NCI-H146 treated with DMSO at 0.1 percent for 48 hours (cell line): ENCODE data around the gene PLEKHG3.

Source experiments
- DNase-seq: peaks from one replicate; lab custom pipeline; 2025; ENCODE audit not compliant: unreplicated experiment; lab: John Stamatoyannopoulos, UW

Gene PLEKHG3

DNA sequence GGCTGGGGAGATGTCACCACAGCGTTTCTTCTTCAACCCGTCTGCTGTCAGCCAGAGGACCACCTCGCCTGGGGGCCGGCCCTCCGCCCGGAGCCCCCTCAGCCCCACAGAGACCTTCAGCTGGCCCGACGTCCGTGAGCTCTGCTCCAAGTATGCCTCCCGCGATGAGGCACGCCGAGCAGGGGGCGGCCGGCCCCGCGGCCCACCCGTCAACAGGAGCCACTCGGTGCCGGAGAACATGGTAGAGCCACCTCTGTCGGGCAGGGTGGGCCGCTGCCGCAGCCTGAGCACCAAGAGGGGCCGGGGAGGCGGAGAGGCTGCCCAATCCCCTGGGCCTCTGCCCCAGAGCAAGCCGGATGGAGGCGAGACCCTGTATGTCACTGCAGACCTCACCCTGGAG lies 38.8 kb downstream of the PLEKHG3 start:
- DNase-seq, result no peak

DNA sequence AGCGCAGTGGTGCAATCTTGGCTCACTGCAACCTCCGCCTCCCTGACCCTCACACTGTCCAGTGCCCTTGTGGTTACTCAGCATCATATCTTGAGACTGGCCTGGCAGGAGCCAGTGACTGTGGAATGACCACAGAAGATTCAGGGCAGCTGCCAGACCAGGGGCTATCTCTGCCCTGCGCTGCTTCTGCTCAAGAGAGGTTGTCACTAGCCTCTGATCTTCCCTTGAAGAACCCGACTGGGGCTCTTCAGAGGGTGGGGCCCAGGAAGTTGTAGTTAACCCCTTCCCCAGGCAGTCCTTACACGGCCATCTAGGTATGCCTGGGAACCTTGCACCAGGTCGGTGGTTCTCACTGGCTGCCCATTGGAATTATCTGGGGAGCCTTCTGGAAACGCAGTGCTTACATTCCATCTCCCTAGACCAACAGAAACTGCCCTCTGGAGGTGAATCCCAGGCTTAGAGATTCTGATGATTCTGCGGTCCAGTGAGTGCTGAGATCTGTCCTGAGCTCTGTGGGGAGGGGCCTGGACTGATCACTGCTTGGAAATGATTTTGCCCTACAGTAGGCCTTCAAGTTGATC lies 41.4 kb downstream of the PLEKHG3 start:
- DNase-seq, result no peak

DNA sequence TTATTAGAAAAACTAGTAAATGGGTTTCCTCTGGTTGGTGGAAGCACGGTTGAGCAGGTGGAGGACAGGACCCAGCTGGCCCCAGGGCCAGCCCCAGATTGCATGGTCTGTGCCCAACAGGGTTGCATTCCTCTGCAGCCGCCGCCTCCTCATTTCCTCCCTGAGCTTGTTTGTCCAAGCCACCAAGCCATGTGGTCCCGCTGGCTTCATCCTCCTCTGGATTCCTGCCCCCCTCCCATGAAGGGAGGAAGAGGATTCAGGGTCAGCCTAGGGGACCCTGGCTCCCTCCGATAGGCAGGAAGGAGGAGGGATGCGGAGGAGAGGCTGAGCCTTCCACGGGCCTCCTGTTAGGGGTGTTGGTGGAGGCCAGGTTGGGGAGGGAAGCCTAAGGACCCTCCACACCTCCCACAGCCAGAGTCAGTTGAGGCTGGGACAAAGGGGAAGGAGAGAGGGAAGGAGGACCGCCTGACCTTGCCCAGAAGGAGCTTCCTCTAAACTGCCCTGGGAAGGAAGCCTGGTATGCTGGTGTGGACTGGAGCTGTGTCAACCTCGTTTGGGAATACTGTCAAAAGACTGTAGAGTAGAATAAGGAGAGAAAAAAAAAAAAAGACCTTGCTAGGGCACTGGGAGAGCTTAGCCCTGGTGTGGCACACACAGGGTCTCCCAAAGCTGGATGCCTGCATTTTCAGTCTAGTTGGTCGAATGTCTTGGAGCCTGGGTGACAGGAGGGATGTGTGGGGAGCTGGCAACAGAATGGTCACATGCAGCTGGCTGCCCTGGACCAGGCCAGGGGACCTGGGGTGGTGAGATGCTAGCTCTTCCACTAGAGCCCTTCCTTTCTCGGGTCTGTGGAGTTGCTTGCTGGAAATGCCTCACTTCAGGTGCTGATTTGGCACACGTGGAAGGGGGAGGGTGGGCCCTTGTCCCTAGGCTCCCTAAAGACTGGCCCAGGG lies 42.4 kb downstream of the PLEKHG3 start:
- no peak for DNase-seq

DNA sequence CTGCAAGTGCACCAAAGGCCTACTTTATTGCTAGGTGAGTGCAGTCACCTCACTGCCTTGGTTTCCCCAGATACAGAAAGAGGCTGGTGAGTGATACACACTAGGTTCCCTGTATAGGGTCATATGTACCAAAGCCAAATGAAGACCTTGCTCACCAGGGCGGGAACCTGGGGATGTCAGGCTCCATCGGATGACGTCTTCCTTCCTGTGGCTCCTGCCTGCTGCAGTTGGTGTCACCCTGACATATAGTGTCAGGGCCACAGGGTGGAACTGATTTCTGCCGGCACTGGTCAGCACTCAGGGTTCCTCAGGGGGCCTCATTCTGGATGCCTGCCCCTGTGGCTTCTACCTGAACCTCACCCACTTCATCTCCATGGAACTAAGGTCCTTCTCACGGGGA lies 43.1 kb downstream of the PLEKHG3 start:
- no peak for DNase-seq

DNA sequence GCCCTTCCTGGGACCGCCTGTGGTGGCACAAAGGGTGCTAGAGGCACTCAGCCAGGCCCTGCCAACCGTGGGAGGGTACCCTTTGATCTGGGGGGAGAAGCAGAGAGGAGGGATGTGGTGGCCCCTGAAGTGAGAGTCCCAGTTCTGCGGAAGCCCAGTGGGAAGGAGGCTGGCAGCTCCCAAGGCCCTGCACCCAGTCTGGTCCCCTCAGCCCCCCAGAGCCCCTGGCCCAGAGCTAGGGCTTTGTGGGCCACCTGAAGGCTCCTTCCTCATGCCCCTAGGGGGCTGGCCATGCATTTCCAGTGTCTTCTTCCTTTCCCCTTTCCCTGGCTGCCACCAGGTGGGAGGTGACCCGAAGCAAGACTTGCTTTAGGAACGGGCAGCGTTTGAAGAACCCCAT lies 44.3 kb downstream of the PLEKHG3 start:
- DNase-seq, result no peak

DNA sequence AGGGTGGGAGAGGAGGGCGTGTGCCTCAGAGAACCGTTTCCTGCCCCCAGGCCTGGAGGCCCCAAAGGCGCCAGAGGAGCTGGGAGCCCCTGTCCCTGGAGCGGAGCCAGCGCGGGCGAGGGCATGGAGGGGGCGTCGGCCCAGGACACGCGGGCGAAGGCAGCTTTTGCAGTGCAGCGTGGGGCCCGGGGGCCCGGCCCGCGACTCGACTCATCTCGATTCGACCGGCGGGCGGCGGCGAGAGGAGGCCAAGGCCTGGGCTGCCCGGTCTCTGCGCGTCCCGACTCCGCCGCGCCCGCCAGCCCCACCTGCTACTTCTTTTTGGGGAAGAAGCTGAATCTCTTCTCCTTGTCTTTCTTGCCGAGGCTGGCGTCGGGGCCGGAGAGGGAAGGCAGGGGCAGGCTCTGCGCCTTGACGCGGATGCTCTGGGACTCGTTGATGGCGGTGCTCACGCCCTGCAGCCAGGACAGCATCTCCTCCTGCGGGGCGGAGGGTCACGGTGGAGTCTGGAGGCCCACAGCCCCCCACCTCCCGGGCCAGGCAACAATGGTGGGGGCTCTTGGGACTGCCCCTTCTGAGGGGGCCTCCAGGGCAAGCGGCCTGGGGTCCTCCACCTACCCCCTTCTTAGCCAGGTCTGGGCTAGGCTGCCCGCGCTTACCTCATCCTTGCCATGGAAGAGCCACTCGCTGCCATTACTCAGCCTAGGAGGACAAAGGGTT lies 44.9 kb downstream of the PLEKHG3 start:
- DNase-seq, result no peak

DNA sequence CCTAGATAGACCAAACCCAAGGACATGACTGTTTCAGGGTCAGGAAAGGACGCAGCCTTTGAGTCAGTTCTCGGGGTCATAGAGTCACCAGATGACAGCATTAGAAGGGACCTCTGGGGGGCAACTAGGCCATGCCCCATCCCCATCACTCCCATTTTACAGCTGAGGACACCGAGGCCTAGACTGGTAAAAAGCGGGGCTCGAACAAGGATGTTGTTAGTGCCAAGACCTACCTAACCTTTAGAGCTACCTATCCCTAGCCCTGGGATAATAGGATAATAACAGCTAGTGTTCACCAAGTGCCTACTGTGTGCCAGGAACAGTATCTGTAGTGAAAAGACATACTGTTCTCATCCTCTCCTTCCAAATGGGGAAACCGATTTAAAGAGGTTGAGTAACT lies 48.7 kb downstream of the PLEKHG3 start:
- DNase-seq, result no peak

DNA sequence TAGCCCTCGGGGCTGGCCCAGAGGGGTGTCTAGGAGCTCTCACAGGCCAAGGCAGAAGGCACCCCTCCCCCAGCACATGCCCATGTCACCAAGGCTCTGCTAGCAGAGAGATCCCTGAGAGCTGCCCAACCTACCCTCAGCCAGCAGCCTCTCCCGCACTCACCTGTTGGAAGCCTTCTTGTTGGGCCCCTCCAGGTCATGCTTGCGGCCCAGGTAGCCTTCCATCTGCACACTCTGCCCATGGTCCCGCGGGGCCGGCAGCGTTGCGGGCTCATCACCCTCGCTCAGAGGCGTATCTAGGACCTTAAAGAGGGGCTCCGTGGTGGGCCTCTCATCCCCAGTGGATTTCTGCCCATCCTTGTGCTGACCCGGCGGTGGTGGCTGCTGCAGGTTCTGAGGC lies 49.1 kb downstream of the PLEKHG3 start:
- DNase-seq, result no peak

DNA sequence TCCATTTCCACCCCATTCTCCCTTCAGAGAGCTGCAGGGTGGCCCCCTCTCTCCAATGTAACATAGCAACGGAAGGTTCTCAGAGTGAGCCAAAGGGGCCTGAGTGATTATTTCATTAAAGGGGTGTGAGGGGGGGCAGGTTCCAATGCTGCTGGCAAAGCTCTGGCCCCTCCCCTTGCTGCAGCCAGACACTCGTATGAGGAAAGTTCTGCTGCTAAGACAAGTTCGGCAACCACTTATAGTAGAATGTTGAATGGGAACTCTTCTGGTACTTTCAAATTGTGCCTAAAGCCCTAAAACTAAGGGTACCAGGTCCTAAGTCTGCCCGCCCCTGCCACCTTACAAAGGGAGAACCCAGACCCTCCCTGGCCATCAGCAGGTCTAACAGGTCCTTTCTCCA lies 49.8 kb downstream of the PLEKHG3 start:
- no peak for DNase-seq

DNA sequence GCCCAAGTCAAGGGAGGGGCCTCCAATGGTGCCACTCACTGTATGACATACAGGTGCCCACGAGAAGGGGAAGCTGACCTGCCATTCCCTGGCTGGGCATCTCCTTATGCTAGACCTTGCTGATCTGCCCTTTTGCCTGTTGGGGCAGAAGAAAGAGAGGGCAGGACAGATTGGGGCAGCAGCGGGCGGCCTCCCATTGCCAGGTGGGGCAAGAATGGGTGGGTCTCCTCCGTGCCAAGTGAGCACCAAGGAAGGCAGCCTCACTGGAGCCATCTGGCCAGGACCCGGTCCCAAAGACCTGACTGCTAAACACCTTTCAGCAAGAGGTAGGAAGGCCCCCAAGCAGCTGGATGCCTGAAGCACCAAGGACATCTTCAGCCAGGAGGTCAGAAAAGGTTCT lies 50.5 kb downstream of the PLEKHG3 start:
- DNase-seq, result no peak

DNA sequence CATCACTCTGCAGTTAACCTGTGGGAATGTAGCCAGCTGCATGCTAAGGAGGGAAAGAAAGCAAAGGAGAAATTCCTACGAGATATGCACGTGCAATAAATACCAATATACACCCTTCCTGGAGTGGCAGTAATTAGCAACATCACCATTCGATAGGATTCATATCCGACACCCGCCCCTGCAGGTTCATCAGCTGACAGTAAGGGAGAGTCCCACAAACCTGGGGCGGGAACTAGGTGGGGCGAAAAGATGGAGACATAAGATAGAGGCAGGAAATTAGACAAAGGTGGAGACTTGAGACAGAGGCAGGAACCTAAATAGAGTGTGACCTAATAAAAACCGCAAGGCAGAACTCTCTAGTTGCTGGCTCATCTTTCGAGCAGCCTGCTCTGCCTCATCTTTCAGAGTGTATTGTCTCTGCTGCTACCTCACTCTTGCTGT lies 51.6 kb downstream of the PLEKHG3 start:
- DNase-seq, result no peak

DNA sequence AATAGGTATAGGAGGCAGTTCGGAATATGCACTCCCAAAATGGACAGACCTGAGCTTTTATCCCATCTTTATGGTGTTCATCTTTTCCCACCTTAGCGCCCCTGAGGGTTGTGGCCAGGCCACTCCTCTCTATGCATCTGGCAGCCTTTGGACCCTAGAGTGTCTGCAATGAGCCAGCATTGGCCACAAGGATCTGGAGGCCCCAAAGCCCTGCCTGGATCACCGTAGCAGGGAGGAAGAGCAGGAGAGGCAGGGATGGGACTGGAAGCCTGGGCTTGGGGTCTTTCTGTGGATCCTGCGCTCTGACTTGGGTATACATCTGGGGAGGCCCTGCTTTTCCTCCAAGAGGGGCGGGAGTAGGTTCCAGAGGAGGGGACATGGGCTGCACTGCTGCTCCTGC lies 52.5 kb downstream of the PLEKHG3 start:
- DNase-seq, result no peak

DNA sequence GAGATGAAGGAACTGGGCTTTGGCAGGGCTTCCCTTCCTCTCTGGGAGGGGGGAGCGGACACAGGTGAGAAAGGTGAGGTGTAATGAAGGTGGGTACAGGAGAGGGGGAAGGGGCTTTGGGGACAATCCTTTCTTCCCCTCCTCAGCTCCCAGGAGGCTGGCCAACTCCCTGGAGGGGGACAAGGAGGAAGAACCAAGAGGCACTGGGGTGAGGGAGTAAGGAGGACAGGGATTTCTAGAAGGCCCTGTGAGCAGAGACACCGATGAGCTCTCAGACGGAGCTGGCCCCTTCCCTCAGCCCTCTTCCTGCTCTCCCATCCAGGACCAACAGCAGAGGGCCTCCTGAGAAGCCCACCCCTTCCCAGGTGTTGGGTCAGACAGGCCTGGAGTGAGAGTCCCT lies 53.4 kb downstream of the PLEKHG3 start:
- no peak for DNase-seq

DNA sequence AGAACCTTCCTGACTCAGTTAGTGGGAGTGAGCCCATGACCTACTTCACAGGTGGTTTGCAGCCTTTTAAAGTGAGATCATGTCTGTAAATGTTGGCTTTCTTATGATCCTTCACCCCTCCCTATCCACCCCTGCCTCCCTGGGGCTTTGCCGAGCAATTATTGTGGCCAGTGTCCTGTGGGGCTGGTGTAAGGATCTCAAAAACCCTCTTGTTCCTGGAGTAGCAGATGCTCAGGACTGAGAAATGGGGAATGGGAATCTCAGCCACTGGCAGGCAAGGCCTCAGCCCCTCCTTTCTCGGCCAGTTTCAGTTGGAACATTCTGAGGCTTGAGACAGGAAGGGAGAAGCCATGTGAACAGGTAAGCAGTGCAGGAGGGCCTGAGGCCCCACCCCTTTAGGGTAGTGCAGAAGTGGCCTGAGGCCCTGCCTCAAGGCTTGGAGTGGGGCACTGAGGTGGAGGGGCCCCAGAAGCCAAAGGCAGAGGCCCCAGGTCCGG lies 53.8 kb downstream of the PLEKHG3 start:
- DNase-seq, result no peak

DNA sequence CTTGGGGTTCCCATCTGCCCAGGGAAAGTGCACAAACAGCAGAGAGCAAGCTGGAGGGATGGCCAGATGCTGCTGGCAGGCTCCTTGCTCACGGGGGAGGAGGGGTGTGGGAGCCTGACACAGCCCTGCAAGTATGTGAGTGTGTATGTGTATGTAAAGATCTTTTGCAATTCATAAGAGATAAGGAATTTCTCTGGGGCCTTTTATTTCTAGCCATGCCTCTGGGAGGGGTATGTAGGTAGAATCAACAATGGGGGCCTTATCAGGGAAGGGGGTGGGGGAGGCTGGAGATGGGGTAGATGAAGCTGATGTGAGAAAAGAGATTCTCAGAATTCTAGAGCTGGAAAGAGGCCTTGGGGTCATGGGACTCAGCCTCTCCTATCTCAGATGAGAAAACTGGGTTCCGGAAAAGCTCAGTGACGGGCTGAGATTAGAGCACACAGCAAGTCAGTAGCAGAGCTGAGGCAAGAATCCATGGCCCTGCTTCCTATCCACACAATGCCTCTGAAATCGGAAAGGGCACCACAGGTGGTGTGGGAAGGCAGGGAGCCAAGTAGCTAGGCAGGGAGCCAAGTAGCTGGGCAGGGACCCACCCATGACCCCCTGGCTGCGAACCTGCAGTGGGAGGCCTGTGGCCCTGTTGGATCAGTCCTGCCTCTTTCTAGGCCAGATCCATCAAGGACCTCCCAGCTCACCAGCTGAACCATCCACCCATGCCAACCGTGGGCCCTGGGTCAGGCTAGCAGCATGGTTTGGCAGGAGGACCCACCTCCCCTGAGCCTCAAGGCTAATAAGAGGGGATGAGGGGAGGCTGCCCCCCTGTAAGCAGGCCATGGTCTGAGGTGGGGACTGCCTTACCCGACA lies 54.7 kb downstream of the PLEKHG3 start:
- DNase-seq, result no peak

DNA sequence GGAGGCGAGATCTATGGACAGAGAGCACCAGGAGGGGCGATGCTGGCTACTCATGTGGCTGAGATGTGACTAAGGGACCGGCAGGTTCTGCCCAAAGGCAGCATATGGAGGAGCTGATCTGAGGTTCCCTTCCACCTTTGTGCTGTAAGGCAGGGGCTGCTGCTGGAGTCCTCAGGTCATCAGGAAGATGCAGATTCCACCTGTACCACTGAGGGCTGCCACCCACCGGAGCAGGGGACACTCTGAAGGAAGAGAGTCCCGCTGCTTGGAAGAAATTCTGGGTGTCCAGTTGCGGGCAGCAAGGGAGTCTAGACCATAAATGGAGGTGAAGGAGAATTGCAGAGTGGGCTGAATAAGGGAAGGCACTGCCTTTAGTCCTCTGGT lies 55.3 kb downstream of the PLEKHG3 start:
- DNase-seq, result no peak

DNA sequence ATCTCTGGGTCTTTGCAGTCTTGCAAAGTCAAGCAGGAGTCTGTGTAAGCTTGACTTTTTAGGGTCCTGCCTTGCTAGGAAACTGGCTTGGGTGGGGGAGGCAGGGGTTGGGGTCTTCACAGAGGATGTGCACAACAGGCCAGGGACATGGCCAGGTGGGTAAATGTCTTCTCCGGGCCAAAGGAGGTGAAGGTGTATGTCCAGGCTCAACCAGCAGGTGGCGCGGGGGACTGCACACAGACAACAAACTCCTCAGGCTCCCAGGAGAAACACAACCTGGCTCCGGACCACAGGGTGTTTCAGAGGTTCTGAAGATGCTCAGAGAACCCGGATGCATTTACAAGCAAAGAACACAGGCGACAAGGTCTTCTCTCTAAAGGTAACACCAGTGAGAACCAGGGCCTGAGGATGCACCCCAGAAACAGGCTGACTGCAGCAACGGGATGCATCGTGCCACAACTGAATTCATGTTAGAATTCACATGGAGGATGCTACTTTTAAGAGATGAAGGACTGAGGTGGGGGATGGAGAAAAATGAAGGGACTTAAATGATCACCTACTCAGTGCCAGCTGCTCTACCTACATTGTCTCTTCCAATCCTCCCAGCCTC lies 56.0 kb downstream of the PLEKHG3 start:
- no peak for DNase-seq

DNA sequence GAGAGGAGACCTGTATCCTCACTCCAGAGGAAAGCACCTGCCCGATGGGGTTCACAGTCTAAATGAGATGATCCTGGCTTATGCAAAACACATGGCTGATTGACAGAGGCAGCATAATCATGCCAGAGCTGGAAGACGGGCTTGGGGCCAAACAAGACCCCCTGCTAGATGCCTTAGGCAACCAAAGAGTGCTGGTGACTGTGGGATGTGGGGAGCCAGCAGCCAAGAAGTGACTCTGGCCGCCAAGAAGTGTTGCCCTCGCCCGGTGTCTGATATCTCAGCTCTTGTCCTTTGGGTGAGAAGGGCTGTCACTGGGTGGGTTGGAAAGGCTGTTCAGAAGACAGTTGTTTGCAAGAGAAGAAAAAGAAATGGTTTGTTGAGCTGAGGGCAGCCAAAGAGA lies 56.7 kb downstream of the PLEKHG3 start:
- DNase-seq, result no peak

DNA sequence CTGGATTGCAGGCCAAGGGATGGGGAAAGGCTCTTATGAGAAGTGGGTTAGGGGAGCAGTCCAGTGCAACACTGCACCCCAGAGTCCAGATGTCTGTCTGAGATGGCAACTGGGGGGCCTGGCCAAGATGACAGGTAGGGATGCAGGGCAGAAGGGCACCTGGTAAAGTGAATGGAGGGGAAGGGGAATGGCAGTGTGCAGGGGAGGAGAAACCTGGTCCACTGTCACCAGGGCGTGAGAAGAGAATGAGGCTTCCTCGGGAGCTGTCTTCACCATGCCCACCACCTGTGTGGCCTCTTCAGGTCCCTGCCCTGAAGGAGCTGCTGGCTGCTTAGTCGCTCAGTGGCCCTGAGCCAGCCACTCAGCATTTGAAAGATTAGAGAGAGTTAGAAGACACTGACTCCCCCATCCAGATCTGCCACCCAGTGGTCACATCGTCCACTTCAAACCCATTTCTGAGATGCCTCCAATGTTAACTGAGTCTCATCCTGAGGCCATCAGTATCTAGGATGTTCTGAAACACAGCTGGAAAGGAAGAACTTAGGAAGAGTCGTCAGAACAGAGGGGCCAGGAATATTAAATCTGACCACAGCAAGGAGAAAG lies 57.3 kb downstream of the PLEKHG3 start:
- DNase-seq, result no peak
